Measurements from ENCODE around the gene DGLUCY.
"Not testable (repeated sequence)": the region's sequence is repeated elsewhere in the genome, so short reads cannot be mapped to it uniquely, and the experiment has no call there.

The DGLUCY gene, protein sequence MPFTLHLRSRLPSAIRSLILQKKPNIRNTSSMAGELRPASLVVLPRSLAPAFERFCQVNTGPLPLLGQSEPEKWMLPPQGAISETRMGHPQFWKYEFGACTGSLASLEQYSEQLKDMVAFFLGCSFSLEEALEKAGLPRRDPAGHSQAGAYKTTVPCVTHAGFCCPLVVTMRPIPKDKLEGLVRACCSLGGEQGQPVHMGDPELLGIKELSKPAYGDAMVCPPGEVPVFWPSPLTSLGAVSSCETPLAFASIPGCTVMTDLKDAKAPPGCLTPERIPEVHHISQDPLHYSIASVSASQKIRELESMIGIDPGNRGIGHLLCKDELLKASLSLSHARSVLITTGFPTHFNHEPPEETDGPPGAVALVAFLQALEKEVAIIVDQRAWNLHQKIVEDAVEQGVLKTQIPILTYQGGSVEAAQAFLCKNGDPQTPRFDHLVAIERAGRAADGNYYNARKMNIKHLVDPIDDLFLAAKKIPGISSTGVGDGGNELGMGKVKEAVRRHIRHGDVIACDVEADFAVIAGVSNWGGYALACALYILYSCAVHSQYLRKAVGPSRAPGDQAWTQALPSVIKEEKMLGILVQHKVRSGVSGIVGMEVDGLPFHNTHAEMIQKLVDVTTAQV

DNA sequence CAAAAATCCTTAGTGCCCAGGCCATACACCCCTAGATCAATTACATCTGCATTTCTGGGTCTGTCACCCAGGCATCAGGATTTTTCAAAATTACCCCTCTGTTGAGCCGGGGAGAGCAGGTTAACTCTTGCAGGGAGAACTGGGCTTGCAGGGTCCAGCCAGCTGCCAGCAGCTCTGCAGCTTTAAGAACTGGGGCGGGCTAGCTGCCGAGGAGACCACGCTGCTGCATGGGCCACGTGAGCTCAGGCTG, at the start of gene DGLUCY:
TSS of gene DGLUCY (plus strand) at position 245 of the 250 bp plus-strand sequence. CDS start 46,222 bp downstream, outside the sequence.
- no peak for FAIRE-seq

DNA sequence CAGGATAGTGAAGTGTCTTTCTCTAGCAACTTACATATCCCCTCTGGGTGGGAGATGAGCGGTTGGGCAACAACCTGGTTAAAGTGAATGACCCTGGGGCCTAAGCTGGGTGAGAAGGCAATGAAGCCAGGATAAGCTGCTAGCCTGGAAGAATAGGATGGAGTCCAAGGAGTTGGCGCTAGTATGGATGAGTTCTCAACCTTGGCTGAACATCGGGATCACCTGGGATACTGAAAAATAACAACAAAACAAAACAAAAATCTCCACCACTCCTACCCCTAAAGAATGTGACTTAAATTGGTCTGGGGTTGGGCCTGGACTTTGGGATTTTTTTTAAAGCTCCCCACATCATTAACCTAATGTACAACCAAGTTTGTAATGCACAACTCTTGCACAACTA, 48.6 kb upstream of the DGLUCY start:
- no peak for FAIRE-seq

DNA sequence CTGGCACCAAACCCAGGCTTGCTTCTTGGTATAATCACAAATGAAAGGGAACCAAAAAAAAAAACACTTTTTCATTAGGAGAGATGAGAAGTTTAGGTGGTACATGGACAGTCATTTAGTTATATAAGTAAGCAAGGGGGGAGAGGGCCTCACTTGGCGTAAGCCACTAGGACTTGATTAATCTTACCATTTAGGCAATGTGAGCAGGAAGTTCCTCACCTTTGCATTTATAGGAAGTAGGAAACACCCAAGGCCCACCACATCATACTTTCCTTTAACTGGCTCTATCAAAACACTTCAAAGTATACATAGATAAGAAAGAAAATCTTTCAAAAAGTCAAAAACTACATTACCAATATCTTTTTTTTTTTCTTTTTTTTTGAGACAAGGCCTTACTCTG, 46.7 kb upstream of the DGLUCY start:
- no peak for FAIRE-seq

DNA sequence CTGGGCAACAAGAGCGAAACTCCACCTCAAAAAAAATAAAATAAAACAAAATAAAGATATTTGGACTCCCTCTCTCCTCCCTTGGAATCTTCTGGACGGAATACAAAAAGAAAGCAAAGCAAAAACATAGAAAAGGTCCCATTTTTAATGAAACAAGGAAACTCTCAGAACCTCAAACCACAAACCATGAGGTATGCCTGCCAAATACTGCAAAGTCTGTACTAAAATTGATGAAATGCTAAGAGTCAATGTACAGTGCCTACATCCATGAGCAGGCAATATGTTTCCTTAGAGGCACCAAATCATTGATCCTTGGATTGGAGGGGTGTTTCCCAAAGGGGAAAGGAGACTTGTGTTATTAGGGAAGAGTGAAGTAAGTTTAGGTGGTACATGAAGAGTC, 45.2 kb upstream of the DGLUCY start:
- FAIRE-seq = no peak

DNA sequence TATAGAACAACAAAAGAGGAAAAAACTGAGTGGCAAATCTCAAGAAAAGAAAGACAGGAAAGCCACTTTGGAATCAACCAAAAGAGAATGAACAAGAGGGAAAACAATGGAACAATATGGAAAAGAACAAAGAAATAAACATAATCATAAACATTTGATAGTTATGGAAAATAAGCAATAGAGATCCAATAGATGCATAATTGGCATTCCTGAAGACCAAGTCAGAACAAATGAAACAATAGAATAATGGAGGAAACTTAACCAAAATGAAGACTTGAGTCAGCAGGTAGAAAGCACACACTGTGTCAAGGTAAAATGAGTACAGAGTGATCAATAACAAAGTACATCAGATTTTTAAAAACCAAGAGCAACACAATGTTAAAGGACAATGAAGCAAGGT, 43.3 kb upstream of the DGLUCY start:
- no peak for FAIRE-seq

DNA sequence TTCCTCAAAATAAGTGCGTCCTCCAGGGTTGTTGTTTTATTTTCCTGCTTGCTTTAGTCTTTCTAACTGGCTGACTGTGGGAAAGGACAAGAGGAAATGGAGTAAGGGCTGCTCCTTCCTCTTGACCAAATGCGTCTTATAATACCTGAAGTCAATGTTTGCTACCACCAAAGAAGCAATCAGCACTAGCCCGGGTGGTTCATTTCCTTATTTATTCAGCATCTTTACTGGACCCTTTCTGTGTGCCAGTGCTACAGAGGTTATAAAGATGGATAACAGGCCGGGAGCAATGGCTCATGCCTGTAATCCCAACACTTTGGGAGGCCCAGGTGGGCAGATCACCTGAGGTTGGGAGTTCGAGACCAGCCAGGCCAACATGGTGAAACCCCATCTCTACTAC, 38.3 kb upstream of the DGLUCY start:
- no peak for FAIRE-seq

DNA sequence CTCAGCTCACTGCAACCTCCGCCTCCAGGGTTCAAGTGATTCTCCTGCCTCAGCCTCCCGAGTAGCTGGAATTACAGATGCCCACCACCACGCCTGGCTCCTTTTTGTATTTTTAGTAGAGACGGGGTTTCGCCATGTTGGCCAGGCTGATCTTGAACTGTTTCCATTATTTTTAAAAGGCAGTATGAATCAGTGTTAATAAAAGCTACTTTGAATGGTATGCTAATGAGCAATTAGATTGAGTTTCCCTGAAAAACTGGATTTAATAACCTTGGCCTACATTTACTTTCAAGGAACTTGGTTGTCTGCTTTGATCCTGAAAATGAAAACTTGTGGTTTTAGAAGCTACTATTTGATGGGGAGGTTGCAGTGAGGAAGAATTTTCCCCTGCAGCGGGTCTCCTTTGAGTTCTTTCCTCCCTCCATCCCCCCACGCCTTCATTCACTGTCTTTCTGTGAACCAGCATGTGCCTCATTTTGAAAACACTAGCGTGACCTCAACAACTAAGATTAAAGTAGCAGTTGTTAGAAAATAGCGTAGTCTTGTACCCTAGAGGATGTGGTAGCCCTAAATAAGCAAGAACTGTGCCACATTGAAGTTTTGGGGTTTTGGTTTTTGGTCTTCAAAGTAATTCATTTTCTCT, 35.7 kb upstream of the DGLUCY start:
- no peak for FAIRE-seq

DNA sequence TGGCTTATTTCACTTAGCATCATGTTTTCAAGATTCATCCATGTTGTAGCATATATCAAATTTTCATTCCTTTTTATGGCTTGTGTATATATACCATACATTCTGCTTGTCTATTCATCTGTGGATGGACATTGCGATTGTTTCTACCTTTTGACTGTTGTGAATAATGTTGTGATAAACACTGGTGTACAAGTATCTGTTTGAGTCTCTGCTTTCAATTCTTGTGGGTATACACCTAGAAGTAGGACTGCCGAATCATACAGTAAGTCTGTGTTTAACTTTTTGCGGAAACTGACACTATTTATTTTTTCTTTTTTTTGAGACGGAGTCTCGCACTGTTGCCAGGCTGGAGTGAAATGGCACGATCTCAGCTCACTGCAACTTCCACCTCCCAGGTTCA, 33.8 kb upstream of the DGLUCY start:
- FAIRE-seq = no peak

DNA sequence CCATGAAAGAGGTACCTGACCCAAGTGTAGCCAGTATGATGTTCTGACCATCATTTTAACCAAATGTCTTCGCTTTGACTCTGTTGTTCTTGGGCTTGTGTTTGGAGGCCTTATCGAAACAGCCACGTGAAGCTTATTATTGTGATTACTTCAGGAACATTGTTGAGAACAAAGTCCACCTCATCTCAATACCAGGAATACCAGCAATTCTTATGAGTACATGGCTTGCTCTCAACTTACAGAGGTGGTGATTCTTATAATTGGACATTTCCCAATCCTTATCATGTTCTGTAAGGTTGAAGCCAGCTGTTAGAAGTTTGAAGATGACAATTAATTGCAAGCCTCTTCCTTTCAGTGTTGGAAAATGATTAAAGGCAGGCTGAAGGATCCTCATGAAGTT, 31.6 kb upstream of the DGLUCY start:
- FAIRE-seq = no peak

DNA sequence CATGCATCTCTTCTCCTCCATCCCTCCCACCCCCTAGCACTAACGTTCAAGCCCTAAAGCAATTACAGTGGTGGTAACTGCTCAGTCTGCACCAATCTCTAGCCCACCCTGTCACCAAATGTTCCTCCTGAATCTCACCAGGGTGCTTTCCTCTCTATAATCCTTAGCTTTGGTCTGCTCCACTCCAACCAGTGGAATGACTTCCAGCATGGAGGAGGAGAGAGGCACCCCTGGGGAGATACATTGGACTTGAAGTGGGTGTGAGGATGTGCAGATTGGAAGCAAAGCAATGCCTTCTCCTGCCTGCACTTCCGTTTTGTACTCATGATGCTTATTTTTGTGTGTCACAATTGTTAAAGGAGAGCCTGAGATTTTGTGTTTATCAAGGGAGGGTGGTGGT, 29.4 kb upstream of the DGLUCY start:
- no peak for FAIRE-seq

DNA sequence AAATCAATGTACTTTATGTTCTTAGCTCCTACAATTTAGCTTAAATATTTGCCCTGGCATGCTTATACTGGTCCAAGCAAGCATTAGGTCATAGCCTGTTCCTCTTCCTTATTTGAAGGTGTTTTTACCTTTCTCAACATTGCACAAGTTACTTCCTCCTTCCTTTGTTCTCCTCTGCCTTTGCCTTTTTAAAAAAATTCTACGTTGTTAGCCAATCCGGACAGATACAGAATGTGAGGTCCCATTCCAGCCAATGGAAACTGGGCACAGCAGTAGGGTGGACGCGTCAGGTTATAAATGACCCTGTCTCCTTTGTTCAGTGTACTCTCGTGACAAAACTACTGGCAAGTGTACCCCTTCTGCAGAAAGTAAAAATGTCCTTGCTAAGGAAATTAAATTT, 26.4 kb upstream of the DGLUCY start:
- not testable (repeated sequence) for FAIRE-seq

DNA sequence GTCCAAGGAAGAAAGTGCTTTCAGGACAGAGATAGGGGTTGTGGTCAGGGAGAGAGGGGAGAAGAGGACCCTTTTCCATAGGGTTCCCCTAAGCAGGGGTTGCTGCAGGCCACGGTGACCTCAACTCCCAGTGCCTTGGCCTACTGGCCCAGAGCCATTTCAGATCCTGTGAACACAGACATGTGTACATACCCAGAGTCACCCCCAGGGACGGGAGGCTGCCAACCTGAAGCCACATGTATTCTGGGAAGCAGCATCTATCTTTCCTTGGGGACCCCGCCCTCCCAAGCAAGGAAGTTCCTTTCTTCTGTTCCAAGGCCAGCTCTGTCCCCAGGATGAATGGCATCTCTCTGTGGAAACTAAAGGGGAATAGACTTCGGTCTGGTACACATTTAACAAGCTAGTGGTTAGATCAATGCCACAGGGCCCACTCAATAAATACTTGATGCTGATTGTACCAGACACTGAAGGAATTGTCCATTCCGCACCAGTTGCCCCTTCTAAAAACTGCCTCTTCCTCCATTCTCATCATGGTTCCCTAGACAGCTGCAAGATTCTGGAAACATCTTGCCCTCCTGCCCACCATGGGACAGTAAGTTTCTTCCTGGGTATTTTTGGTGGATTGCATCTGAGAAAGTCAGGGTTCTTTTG, 25.2 kb upstream of the DGLUCY start:
- no peak for FAIRE-seq

DNA sequence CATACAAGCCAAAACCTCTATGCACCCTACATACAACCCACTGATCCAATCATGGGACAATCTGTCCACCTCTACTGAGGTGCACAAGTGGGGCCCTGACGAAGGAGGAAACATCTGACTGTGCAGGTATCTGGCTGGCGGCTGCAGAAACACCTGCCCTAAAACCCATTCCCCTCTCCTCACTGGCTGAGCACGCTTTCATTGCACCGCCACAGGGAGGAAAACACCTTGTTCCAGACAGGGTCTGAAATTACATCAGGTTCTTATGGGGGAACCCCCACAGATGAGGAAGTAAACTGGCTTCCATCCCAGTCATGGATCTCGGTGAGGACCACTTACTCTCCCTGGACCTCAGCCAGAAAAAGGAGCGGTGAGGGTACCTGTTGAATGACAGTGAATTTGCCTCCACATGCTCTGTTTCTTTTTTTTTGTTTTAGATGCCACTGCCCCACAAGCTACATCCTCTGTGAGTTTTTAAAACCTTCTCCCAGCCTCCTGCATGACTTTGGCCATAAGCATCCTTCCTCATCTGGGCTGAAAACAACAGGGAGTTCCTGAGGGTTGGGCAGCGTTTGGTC, 23.8 kb upstream of the DGLUCY start:
- no peak for FAIRE-seq

DNA sequence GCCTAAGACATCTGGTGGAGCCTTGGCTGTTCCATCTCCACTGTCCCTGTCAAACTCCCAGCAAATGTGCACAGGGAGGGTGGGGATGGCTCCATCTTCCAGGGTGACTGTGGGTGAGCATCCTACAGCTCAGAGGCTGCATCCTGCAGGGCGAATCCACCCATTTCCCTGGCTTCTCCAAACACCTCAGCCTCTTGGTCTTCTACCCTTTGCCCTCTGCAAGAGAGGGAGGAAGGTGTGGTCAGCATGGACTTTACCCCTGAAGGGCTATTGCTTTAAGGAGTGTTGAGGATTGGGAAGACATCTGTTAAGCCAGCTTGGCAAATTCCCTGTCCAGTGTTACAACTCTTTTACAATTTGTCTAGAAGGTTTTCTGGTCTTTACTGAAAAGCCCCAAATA, 23.1 kb upstream of the DGLUCY start:
- FAIRE-seq = no peak

DNA sequence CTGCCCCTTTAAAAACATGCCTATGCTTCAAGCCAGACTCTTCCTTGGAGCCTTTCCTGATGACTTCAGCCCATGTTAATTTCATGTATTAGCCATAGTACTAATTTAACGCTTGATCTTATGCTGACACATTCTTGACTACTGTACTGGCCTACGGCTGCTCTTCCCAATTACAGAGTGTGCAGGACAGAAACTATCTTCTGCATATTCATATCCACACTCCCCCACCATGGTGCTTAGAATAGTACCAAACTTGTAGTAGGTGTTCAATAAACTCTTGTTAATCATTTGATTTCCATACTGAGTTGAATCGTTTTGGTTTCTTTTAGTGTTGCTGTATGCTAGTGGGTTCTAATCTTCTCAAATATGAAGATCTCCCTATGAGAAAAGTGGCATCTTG, 21.8 kb upstream of the DGLUCY start:
- no peak for FAIRE-seq

DNA sequence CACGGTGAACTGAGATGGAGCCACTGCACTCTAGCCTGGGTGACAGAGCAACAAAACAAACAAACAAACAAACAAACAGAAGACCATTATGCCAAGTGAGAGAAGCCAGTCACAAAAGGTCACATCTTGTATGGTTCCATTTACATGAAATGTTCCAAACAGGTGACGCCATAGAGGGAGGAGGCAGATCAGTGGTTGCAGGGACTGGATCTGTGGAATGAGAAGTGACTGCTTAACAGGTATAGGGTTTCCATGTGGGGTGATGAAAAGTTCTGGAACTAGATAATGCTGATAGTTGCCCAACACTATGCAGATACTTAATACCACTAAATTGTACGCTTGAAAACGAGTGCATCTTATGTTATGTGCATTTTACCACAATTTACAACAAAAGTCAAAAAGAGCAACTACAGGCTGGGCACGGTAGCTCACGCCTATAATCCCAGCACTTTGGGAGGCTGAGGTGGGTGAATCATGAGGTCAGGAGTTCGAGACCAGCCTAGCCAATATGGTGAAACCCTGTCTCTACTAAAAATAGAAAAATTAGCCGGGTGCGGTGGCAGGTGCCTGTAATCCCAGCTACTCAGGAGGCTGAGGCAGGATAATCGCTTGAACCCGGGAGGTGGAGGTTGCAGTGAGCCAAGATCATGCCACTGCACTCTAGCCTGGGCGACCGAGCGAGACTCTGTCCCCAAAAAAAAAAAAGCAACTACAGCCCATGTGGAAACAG, 20.0 kb upstream of the DGLUCY start:
- not testable (repeated sequence) for FAIRE-seq

DNA sequence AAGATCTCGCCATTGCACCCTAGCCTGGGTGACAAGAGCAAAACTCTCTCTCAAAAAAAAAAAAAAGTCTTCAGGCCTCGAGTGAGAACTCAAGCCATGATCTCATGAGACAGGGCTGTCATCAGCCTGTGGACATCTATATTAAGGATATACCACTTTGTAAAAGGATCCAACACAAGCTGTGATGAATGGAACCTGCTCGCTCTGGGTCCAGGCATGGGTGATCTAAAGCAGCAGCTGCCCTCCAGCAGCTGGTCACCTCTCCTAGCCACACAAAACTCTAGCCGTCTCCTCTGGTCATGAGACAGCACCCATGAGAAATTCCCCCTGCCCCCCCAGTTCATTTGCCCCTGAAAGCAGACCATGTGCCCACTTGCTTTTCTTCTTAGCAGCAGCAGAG, 19.1 kb upstream of the DGLUCY start:
- no peak for FAIRE-seq

DNA sequence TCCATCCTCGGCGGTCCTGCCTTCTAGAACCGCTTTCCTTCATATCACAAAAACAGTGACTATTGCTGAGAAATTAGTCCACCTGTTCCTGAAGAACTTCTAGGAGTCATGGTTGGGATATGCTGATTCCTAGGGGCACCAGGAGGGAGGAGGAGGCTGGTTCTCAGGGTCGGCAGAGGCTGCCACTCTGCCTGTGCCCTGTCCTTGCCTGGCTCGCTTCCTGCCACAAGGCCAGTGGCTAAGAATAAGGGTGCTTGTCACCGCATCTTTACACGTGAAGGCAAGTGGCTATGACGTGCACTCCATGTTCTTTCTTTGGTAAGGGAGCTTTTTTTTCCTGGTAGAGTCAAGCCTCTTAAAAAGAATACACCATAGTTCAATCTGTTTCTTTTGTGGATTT, 18.7 kb upstream of the DGLUCY start:
- no peak for FAIRE-seq

DNA sequence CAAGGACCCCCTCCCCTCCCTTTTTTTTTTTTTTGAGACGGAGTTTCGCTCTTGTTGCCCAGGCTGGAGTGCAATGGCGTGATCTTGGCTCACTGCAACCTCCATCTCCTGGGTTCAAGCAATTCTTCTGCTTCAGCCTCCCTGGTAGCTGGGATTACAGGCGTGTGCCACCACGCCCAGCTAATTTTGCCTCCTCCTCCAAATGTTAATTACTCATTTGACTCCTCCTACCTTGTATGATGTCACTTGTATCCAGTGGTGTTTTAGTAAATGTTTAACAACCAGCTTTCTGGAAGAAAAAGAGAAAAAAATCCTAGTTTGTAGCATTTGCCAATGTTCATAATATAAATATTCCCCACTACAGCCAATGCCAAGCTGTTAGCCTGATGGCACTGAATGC, 16.2 kb upstream of the DGLUCY start:
- FAIRE-seq = not testable (repeated sequence)

DNA sequence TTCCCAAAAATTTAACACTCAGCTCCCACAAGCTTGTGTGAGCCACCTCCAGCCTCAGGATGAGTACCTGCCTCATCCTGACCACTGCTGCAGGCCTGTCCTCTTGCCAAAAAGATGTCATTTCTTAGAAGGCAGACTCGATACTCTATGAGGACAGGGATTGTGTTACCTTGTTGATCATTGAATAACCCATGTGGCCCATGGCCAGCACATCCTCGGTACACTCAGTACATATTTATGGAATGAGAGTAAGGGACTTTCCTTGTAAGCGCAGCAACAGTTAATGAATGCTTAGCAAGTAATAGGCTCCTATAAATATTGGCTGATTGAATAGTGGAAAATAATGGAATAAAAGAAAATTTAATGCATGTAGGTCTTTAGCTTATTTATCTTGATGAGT, 15.3 kb upstream of the DGLUCY start:
- FAIRE-seq = no peak

DNA sequence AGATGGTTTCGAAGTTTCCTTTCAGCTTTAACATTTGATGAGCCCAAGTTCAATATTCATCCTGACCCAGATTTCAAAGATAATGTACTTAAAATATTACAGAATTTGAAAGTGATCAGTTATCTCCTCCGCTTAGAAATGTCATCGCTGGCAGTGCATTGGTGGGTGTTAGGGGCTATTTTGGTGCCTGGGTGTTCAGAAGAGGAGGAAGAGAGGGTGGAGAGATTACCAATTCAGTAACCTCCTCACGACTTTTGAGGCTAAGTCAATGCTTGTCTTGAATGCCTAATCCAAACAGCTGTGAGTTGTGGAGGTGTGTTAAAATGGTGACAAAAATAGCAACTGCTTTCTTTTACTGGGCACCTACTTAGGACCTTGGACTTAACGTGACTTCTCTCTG, 13.8 kb upstream of the DGLUCY start:
- FAIRE-seq = no peak

DNA sequence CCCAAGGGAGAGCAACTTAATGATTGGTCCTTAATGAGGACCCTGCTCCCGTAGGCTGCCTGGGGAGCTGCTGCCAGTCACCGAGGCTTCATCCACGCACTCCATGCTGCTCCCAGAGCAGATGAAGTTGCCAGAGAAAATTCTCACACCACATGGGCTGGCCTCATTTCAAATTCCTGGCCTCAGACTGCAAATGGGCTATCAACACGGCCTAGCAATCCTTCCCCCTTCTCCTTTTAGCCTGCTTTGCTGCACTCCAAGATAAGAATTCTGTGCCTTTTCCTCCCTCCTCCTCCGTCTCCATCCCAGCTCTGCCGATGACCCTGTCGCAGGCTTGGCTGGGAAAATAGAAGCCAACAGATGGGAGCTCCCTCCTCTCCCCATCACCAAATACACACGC, 10.8 kb upstream of the DGLUCY start:
- FAIRE-seq = no peak
